Testis (tissue), 2 donors: ENCODE data around the gene GPS1.

Experiments used
- POLR2A ChIP-seq: fragments of 450-650 bp; IDR thresholded peaks from one replicate; pipeline ENCODE4 v1.6.1; 2017; ENCODE audit warnings: antibody characterized with exemption, mild to moderate bottlenecking, moderate library complexity
- TF ChIP-seq, protein P1 (sequence below), 3 experiments: fragments of 450-650 bp in 2 of 3; fragments of 200-600 bp in 1 of 3; sonication (generic) in 1 of 3; IDR thresholded peaks; one replicate each; pipeline ENCODE4 v1.5.1; 2016 to 2019; ENCODE audit warnings: antibody characterized with exemption in 3 of 3, mild to moderate bottlenecking in 2 of 3, moderate library complexity in 1 of 3

DNA sequence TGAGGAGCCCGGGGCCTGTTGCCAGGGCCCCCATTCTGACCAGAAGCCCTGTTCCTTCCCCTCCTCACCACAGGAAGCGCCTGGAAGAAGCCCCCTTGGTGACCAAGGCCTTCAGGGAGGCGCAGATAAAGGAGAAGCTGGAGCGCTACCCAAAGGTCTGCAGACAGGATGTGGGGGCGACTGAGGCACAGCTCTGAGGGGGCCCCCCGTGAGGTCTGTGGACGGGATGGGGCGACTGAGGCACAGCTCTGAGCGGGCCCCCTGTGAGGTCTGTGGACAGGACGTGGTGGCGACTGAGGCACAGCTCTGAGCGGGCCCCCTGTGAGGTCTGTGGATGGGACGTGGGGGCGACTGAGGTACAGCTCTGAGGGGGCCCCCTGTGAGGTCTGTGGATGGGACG is 42.3 kb upstream of the GPS1 start:
- no peak for TF ChIP-seq POLR2A
- TF ChIP-seq, protein P1, sequence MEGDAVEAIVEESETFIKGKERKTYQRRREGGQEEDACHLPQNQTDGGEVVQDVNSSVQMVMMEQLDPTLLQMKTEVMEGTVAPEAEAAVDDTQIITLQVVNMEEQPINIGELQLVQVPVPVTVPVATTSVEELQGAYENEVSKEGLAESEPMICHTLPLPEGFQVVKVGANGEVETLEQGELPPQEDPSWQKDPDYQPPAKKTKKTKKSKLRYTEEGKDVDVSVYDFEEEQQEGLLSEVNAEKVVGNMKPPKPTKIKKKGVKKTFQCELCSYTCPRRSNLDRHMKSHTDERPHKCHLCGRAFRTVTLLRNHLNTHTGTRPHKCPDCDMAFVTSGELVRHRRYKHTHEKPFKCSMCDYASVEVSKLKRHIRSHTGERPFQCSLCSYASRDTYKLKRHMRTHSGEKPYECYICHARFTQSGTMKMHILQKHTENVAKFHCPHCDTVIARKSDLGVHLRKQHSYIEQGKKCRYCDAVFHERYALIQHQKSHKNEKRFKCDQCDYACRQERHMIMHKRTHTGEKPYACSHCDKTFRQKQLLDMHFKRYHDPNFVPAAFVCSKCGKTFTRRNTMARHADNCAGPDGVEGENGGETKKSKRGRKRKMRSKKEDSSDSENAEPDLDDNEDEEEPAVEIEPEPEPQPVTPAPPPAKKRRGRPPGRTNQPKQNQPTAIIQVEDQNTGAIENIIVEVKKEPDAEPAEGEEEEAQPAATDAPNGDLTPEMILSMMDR (IDR thresholded peaks at IDR 0.05) = no peak
